CD4-positive, alpha-beta memory T cell (primary cell): ENCODE measurements around the gene SMARCD1. TPM values are rescaled to one million over a fixed set of nuclear protein-coding genes. Genes with fewer than 3 reads are reported as not detected.

ENCODE experiments used
- CTCF ChIA-PET: fragments of 350-600 bp; sonication (Branson Sonifier 250); formaldehyde crosslinking; loops from one replicate; lab custom pipeline; 2021; ENCODE audit warnings: inconsistent platforms; ENCODE audit not compliant: partially characterized antibody; lab: Charles Lee
- POLR2A ChIA-PET: fragments of 350-600 bp; sonication (Branson Sonifier 250); formaldehyde crosslinking; loops from one replicate; lab custom pipeline; 2021; ENCODE audit not compliant: partially characterized antibody; lab: Charles Lee
- DNase-seq, 5 donors: peaks; one replicate each; pipeline versions ENCODE4 v3.0.0 to v3.0.0-alpha.2; 2020 to 2022; ENCODE audit warnings: mixed read lengths in 1 of 5
- H3K27ac ChIP-seq: one replicate; pipeline ENCODE4 v1.7.0; 2013; ENCODE audit warnings: low read depth, low read length
- H3K27me3 ChIP-seq: 2 replicates; pipeline ENCODE4 v1.7.0; 2013; ENCODE audit warnings: mild to moderate bottlenecking, low read length, moderate library complexity; ENCODE audit not compliant: insufficient read depth
- H3K36me3 ChIP-seq: 2 replicates; pipeline ENCODE4 v1.7.0; 2013; ENCODE audit warnings: mild to moderate bottlenecking, low read length, moderate library complexity; ENCODE audit not compliant: insufficient read depth
- H3K4me1 ChIP-seq: 2 replicates; pipeline ENCODE4 v1.7.0; 2013; ENCODE audit warnings: mild to moderate bottlenecking, low read length, moderate library complexity; ENCODE audit not compliant: insufficient read depth
- H3K4me3 ChIP-seq, 2 donors: one replicate each; pipeline ENCODE4 v1.7.0; 2013; ENCODE audit warnings: low read length in 2 of 2, mild to moderate bottlenecking in 1 of 2
- H3K9me3 ChIP-seq, 2 donors: one replicate each; pipeline ENCODE4 v1.7.0; 2013; ENCODE audit warnings: low read length in 2 of 2, control low read depth in 1 of 2; ENCODE audit not compliant: control insufficient read depth in 1 of 2
- H3K27ac Mint-ChIP-seq, 7 donors: one replicate each; pipeline ENCODE4 v1.8.0; 2020 to 2021; ENCODE audit warnings: mixed read lengths in 7 of 7, mild to moderate bottlenecking in 6 of 7, inconsistent platforms in 3 of 7, moderate library complexity in 3 of 7
- H3K27me3 Mint-ChIP-seq, 2 donors: one replicate each; pipeline ENCODE4 v1.8.0; 2020 to 2021; ENCODE audit warnings: mixed read lengths in 2 of 2
- H3K36me3 Mint-ChIP-seq, 2 donors: one replicate each; pipeline ENCODE4 v1.8.0; 2020 to 2021; ENCODE audit warnings: mixed read lengths in 2 of 2, inconsistent platforms in 1 of 2, mild to moderate bottlenecking in 1 of 2
- H3K4me1 Mint-ChIP-seq, 4 donors: one replicate each; pipeline ENCODE4 v1.8.0; 2020 to 2021; ENCODE audit warnings: mixed read lengths in 4 of 4, mild to moderate bottlenecking in 1 of 4
- H3K4me3 Mint-ChIP-seq, 8 donors: one replicate each; pipeline ENCODE4 v1.8.0; 2020 to 2021; ENCODE audit warnings: mixed read lengths in 8 of 8, mild to moderate bottlenecking in 7 of 8, moderate library complexity in 6 of 8, inconsistent platforms in 3 of 8
- H3K9me3 Mint-ChIP-seq, 8 donors: one replicate each; pipeline ENCODE4 v1.8.0; 2020 to 2021; ENCODE audit warnings: mixed read lengths in 8 of 8, mild to moderate bottlenecking in 5 of 8, inconsistent platforms in 3 of 8, moderate library complexity in 1 of 8
- intact Hi-C: fragments of 100-400 bp; cut with micrococcal nuclease; formaldehyde crosslinking; loops from one replicate; pipeline ENCODE4 v1.15.1; 2023
- polyA plus RNA-seq, 2 donors: library from polyadenylated mRNA; unstranded; fragments of 300-500 nt; fragmentation: Illumina TruSeq; gene quantifications; one replicate each; pipeline ENCODE4 v1.2.3, GENCODE V29; 2021
- total RNA-seq, 2 experiments: library from RNA; stranded (reverse); gene quantifications; one replicate each; pipeline ENCODE4 v1.2.3, GENCODE V29; 2021

Gene SMARCD1
- total and polyA plus RNA-seq, 4 experiments from 2014 or later = 13.0 to 64.5 (median 37.0) TPM

- Histone ChIP-seq H3K4me1 (peaks cover 24% of the 10 kb centered on the region), H3K4me3 (peak overlapping the region; percentile 34 to 52), H3K9me3 (no peaks in the 10 kb centered on the region), H3K27ac (no peak overlapping the region), H3K27me3 (peaks cover 22% of the 10 kb centered on the region), H3K36me3 (no peaks in the 10 kb centered on the region)
- H3K36me3 Mint-ChIP-seq = no peaks in the 10 kb centered on the region
- ChIA-PET POLR2A (interaction anchor here (1.8 to 2.0 kb wide), 2 partner anchors 55 to 89 kb away, joined by 4 to 6 read pairs; partner anchors contain the start of gene COX14), CTCF (interaction anchor here (0.9 to 4.5 kb wide), 14 partner anchors 10 to 769 kb away, joined by 3 to 75 read pairs (median 7); partner anchors contain the start of gene RACGAP1)
- H3K4me3 Mint-ChIP-seq = peak overlapping the region in 7 of 8 donors; percentile 84 to 94 (median 91)
- peaks cover 17 to 37% (median 24%) of the 10 kb centered on the region in 4 donors for H3K4me1 Mint-ChIP-seq
- no peaks in the 10 kb centered on the region for H3K9me3 Mint-ChIP-seq
- intact Hi-C loops = loop anchor here (2.0 to 10.0 kb wide), 3 partner anchors 18 to 279 kb away; no protein-coding TSS in a partner anchor
- peak overlapping the region in 1 of 7 donors; percentile 41 for H3K27ac Mint-ChIP-seq
- no peak for DNase-seq
- H3K27me3 Mint-ChIP-seq = peaks cover 45 to 61% of the 10 kb centered on the region in 2 donors
Measured at GRCh38 chr12:50056639-50056976, 28.5 kb upstream of the SMARCD1 start.

GRCh38 chr12:50057000-50057841, 27.9 kb upstream of the SMARCD1 start, which contains the start of gene ASIC1:
ASIC1 (plus strand) TSS chr12:50057596; CDS start chr12:50058767, 1,171 bp downstream.
- H3K27ac ChIP-seq = no peak within 1 kb of the TSS
- H3K36me3 ChIP-seq = no peaks in the 10 kb centered on the region
- H3K4me3 ChIP-seq = peak within 1 kb of the TSS; percentile 34 to 52
- ChIA-PET CTCF (interaction anchor here (1.1 to 4.5 kb wide), 10 partner anchors 10 to 190 kb away, joined by 3 to 75 read pairs (median 10); partner anchors contain the start of genes RACGAP1 and SMARCD1), POLR2A (interaction anchor here (1.8 to 2.0 kb wide), 2 partner anchors 55 to 90 kb away, joined by 4 to 6 read pairs; partner anchors contain the start of gene COX14)
- peak; percentile 23 to 67 (median 29) for DNase-seq
- H3K4me3 Mint-ChIP-seq = peak within 1 kb of the TSS; percentile 84 to 94 (median 90)
- no peaks in the 10 kb centered on the region for H3K9me3 ChIP-seq
- peak within 1 kb of the TSS in 3 of 7 donors; percentile 7 to 41 (median 30) for H3K27ac Mint-ChIP-seq
- peaks cover 17 to 37% (median 24%) of the 10 kb centered on the region in 4 donors for H3K4me1 Mint-ChIP-seq
- peaks cover 41 to 57% of the 10 kb centered on the region in 2 donors for H3K27me3 Mint-ChIP-seq
- H3K27me3 ChIP-seq = peaks cover 20% of the 10 kb centered on the region
- H3K4me1 ChIP-seq = peaks cover 24% of the 10 kb centered on the region
- H3K9me3 Mint-ChIP-seq = no peaks in the 10 kb centered on the region
- intact Hi-C loops = loop anchor here (2.0 to 10.0 kb wide), 3 partner anchors 18 to 280 kb away; no protein-coding TSS in a partner anchor
- H3K36me3 Mint-ChIP-seq = no peaks in the 10 kb centered on the region

DNA sequence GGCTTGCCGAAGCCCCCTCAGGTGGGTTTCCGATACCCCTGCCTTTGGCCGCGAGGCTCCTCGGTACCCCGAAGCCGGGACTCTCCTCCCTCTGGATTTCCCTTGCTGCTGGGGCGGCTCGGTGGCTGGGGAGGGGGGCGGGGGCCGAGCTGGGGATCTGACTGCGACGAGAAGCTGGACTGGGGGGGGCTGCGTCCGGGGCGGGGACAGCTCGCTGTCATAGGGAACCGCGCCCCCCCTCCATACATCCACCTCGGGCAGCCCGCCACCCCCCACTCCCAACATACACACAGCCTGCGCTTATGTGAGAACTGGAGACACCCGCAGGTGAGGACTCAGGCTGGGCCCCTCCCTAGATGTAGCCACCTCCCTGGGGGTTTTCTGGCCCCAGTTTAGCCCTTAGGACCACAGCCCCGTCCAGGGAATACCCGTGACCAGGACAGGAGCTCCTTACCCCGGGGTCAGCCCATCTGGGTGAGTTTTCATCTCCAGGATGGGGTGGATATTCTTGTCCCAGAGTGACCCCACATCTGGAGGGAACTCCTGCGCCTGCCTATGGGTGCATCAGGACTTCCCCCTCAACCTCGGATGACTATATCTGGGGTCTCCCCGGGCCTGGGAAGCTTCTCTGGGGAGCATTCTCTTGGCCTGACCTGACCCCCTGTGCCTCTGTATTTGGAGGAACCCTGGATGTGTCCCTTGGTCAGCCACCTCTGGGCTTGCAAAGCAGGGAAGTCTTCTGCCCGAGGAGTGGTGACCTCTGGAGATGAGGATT, 27.1 kb upstream of the SMARCD1 start:
- peaks cover 37 to 52% of the 10 kb centered on the region in 2 donors for H3K27me3 Mint-ChIP-seq
- Histone ChIP-seq H3K9me3 (no peaks in the 10 kb centered on the region), H3K4me1 (peaks cover 24% of the 10 kb centered on the region), H3K36me3 (no peaks in the 10 kb centered on the region), H3K4me3 (no peak overlapping the region), H3K27ac (no peak overlapping the region), H3K27me3 (peaks cover 15% of the 10 kb centered on the region)
- intact Hi-C loops = loop anchor here (2.0 to 10.0 kb wide), 3 partner anchors 19 to 281 kb away; no protein-coding TSS in a partner anchor
- DNase-seq = no peak
- H3K9me3 Mint-ChIP-seq = no peaks in the 10 kb centered on the region
- no peak overlapping the region for H3K27ac Mint-ChIP-seq
- peaks cover 17 to 37% (median 24%) of the 10 kb centered on the region in 4 donors for H3K4me1 Mint-ChIP-seq
- no peaks in the 10 kb centered on the region for H3K36me3 Mint-ChIP-seq
- peak overlapping the region in 6 of 8 donors; percentile 33 to 74 (median 56) for H3K4me3 Mint-ChIP-seq
- CTCF ChIA-PET = interaction anchor here (1.2 to 2.9 kb wide), 4 partner anchors 11 to 90 kb away, joined by 3 to 17 read pairs (median 8); partner anchors contain the start of gene SMARCD1
- POLR2A ChIA-PET = no interaction called here

GRCh38 chr12:50058743-50059312, 26.3 kb upstream of the SMARCD1 start:
- Histone ChIP-seq H3K36me3 (no peaks in the 10 kb centered on the region), H3K27ac (no peak overlapping the region), H3K9me3 (no peaks in the 10 kb centered on the region), H3K27me3 (peaks cover 15% of the 10 kb centered on the region), H3K4me3 (no peak overlapping the region), H3K4me1 (peaks cover 24% of the 10 kb centered on the region)
- H3K27ac Mint-ChIP-seq = no peak overlapping the region
- no peak for DNase-seq
- CTCF ChIA-PET = interaction anchor here (1.2 to 4.2 kb wide), 5 partner anchors 10 to 91 kb away, joined by 3 to 21 read pairs (median 11); partner anchors contain the start of gene SMARCD1
- intact Hi-C loops = loop anchor here (5.0 to 10.0 kb wide), 2 partner anchors 194 to 282 kb away; no protein-coding TSS in a partner anchor
- no peaks in the 10 kb centered on the region for H3K36me3 Mint-ChIP-seq
- H3K4me1 Mint-ChIP-seq = peaks cover 17 to 37% (median 24%) of the 10 kb centered on the region in 4 donors
- H3K27me3 Mint-ChIP-seq = peaks cover 36 to 50% of the 10 kb centered on the region in 2 donors
- H3K9me3 Mint-ChIP-seq = no peaks in the 10 kb centered on the region
- H3K4me3 Mint-ChIP-seq = peak overlapping the region; percentile 50 to 74 (median 58)
- POLR2A ChIA-PET = no interaction called here

DNA sequence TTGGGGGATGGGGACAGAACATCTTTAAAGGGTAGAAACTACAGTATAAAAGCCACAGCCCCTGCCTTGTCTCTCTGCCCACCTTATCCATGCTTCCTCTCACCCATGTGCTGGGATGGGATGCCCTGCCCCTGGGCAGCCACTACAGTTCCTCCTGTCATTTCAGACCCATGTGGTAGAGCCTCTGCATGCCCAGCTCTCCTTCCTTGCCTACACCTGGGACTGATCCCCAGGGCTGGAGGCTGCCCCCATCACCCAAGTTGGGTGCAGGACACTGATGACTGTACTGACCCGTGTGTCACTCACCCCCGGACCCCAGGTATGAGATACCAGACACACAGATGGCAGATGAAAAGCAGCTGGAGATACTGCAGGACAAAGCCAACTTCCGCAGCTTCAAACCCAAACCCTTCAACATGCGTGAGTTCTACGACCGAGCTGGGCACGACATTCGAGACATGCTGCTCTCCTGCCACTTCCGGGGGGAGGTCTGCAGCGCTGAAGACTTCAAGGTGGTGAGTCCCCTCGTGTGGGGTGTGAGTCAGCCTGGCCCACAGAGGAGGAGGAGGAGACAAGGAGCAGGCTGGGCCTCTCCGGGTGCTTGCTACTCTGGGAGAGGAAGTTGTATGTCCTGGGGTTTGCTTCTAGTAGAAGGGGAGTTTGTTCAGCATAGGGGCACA, 25.6 kb upstream of the SMARCD1 start:
- Mint-ChIP-seq H3K27me3 (peaks cover 40 to 47% of the 10 kb centered on the region in 2 donors), H3K4me1 (peaks cover 17 to 37% (median 24%) of the 10 kb centered on the region in 4 donors), H3K4me3 (peak overlapping the region in 7 of 8 donors; percentile 6 to 77 (median 47)), H3K36me3 (no peaks in the 10 kb centered on the region), H3K9me3 (no peaks in the 10 kb centered on the region), H3K27ac (no peak overlapping the region)
- no peaks in the 10 kb centered on the region for H3K36me3 ChIP-seq
- no peak overlapping the region for H3K4me3 ChIP-seq
- intact Hi-C loops = loop anchor here (5.0 to 10.0 kb wide), 2 partner anchors 195 to 282 kb away; no protein-coding TSS in a partner anchor
- ChIA-PET POLR2A (no interaction called here), CTCF (interaction anchor here (1.5 to 4.2 kb wide), 4 partner anchors 9 to 92 kb away, joined by 4 to 21 read pairs (median 14); no protein-coding TSS in a partner anchor)
- H3K27ac ChIP-seq = no peak overlapping the region
- peaks cover 24% of the 10 kb centered on the region for H3K4me1 ChIP-seq
- no peaks in the 10 kb centered on the region for H3K9me3 ChIP-seq
- peaks cover 15% of the 10 kb centered on the region for H3K27me3 ChIP-seq
- DNase-seq = peak in 1 of 5 donors; percentile 52

- Mint-ChIP-seq H3K27ac (no peak overlapping the region), H3K27me3 (peaks cover 40 to 47% of the 10 kb centered on the region in 2 donors), H3K36me3 (no peaks in the 10 kb centered on the region), H3K4me3 (peak overlapping the region in 4 of 8 donors; percentile 6 to 77 (median 55)), H3K9me3 (no peaks in the 10 kb centered on the region), H3K4me1 (peaks cover 17 to 37% (median 24%) of the 10 kb centered on the region in 4 donors)
- H3K27me3 ChIP-seq = peaks cover 15% of the 10 kb centered on the region
- no peak overlapping the region for H3K27ac ChIP-seq
- H3K4me3 ChIP-seq = no peak overlapping the region
- POLR2A ChIA-PET = no interaction called here
- no peaks in the 10 kb centered on the region for H3K9me3 ChIP-seq
- intact Hi-C loops = no loop called here
- no peak for DNase-seq
- CTCF ChIA-PET = interaction anchor here (2.4 to 4.2 kb wide), 3 partner anchors 11 to 92 kb away, joined by 11 to 21 read pairs (median 17); no protein-coding TSS in a partner anchor
- peaks cover 24% of the 10 kb centered on the region for H3K4me1 ChIP-seq
- H3K36me3 ChIP-seq = no peaks in the 10 kb centered on the region
Measured at GRCh38 chr12:50060120-50060468, 25.0 kb upstream of the SMARCD1 start.
